D721Med (cell line): ENCODE data around the gene MISP.

Experiments
- DNase-seq: peaks from one replicate; pipeline ENCODE4 v3.0.0; 2011; ENCODE audit warnings: low spot score; ENCODE audit not compliant: insufficient read length
- FAIRE-seq: peaks from 2 replicates; lab custom pipeline; 2011; peaks lifted over from hg19 to GRCh38; lab: Jason Lieb, UNC
- TF ChIP-seq, protein P1 (sequence below): IDR thresholded peaks from 2 replicates; pipeline ENCODE4 v1.5.1; 2012; ENCODE audit warnings: mild to moderate bottlenecking, control low read depth; ENCODE audit not compliant: insufficient read depth; ENCODE audit errors: missing control alignments

MISP gene

DNA sequence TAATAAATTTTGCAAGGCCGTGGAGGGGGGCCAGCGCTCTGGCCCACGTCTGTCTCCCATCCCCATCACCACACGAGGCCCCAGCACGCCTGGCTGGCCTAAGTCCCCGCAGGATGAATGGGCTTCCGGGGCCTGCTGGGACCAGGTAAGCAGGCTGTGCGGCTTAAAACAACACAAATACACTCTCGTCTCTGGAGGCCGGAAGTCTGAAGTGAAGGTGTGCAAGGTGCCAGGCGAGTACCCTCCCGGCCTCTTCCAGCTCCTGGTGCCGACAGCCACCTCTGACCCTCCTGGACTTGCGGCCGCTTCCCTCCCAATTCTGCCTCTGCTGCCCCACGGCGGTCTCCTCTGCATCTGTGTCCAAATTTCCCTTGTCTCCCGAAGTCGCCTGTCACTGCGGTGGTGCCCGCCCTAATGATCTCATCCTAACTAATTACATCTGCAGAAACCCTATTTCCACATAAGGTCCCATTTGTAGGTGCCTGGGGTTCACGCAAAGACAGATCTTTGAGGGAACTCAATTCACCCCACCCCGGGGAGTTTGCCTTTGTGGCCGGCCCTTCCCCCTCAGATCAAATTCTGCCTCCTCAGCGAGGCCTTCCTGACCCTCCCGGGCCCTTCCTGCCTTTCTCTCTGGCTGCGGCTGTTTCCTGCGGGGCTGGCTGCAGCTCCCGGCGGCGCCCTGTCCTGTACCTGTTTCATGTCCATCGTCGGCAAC lies 38.2 kb downstream of the MISP start:
- TF ChIP-seq, protein P1, sequence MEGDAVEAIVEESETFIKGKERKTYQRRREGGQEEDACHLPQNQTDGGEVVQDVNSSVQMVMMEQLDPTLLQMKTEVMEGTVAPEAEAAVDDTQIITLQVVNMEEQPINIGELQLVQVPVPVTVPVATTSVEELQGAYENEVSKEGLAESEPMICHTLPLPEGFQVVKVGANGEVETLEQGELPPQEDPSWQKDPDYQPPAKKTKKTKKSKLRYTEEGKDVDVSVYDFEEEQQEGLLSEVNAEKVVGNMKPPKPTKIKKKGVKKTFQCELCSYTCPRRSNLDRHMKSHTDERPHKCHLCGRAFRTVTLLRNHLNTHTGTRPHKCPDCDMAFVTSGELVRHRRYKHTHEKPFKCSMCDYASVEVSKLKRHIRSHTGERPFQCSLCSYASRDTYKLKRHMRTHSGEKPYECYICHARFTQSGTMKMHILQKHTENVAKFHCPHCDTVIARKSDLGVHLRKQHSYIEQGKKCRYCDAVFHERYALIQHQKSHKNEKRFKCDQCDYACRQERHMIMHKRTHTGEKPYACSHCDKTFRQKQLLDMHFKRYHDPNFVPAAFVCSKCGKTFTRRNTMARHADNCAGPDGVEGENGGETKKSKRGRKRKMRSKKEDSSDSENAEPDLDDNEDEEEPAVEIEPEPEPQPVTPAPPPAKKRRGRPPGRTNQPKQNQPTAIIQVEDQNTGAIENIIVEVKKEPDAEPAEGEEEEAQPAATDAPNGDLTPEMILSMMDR, result no peak
- FAIRE-seq (no peak), DNase-seq (no peak)

DNA sequence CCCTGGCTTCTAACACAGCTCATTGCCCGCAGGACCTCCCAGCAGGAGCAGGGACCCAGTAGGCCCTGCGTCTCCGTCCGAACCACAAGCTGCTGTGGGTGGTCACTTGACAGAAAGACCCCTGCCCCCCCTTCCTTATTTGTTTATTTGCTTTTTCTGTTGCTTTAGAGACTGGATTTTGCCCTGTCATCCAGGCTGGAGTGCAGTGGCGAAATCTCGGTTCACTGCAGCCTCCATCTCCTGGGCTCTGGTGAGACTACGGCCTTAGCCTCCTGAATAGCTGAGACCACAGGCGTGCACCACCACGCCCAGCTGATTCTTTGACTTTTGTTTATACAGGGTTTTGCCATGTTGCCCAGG lies 38.8 kb downstream of the MISP start:
- DNase-seq, result no peak

DNA sequence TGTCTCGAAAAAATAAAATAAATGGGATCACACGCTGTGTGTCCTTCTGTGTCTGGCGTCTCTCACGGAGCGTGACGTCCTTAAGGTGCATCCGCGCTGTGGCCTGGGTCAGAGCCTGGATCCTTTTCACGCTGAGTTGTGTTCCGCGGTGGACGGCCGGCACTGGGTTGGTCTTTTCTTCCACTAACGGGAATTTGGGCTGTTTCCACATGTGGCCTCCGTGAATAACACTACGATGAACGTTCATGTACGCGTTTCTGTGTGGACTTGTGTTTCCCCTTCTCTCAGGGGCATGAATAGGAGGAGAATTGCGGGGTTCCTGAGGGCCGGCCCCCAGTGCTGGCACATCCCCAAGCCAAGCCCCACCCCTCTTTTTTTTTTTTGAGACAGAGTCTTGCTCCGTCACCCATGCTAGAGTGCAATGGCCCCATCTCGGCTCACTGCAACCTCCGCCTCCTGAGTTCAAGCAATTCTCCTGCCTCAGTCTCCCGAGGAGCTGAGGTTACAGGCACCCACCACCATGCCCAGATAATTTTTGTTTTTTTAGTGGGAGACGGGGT lies 40.2 kb downstream of the MISP start:
- TF ChIP-seq, protein P1, result no peak
- DNase-seq, result no peak
- FAIRE-seq, result no peak

More for the DNA sequence above, 38.8 kb downstream of the MISP start:
- no peak for FAIRE-seq
- TF ChIP-seq, protein P1, result no peak

- FAIRE-seq (no peak), DNase-seq (no peak)
- TF ChIP-seq, protein P1, result no peak
These were observed 40.8 kb downstream of the MISP start for GRCh38 chr19:791567-792305.

GRCh38 chr19:792306-792885 lies 41.5 kb downstream of the MISP start:
- DNase-seq, result no peak

DNA sequence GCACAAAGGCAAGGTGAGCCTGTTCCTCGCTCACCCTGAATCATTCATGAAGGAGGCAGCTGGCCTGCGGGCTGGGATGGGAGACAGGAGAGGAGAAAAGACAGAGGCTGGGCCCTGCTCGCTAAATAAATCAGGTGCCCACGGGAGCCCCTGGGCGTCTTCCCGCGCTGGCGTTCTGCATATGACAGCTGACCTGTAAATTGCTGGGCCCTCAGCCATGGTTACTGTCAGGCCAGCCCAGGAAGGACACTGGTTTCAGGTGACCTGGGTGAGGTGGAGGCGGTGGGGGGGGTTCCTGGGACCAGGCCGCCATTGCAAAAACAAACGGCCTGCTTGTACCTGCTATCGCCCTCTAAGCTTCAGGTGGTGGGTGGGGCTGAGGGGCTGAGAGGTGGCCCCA lies 42.9 kb downstream of the MISP start:
- TF ChIP-seq, protein P1, result no peak

More at GRCh38 chr19:792306-792885, 41.5 kb downstream of the MISP start:
- TF ChIP-seq, protein P1, result no peak
- no peak for FAIRE-seq

More for the DNA sequence above, 42.9 kb downstream of the MISP start:
- FAIRE-seq (no peak), DNase-seq (no peak)
